Ascending aorta (tissue), 2 donors: ENCODE data around the gene OLFML2B. TPM values are rescaled to one million over a fixed set of nuclear protein-coding genes. Genes with fewer than 3 reads are reported as not detected.
"Not testable (repeated sequence)": the region's sequence is repeated elsewhere in the genome, so short reads cannot be mapped to it uniquely, and the experiment has no call there.

ENCODE experiments used
- DNase-seq, 2 donors: peaks; one replicate each; pipeline ENCODE4 v3.0.0-alpha.2; 2019; ENCODE audit warnings: low spot score in 2 of 2
- H3K27ac ChIP-seq, 2 donors: fragments of 200-600 bp; sonication (generic); one replicate each; pipeline ENCODE4 v1.5.1; 2016 to 2017; ENCODE audit warnings: mild to moderate bottlenecking in 1 of 2
- H3K27me3 ChIP-seq: fragments of 200-600 bp; sonication (generic); one replicate; pipeline ENCODE4 v1.5.1; 2017
- H3K36me3 ChIP-seq, 2 donors: fragments of 200-600 bp; sonication (generic); one replicate each; pipeline ENCODE4 v1.5.1; 2016
- H3K4me1 ChIP-seq, 2 donors: fragments of 200-600 bp; sonication (generic); one replicate each; pipeline ENCODE4 v1.5.1; 2016 to 2017; ENCODE audit warnings: mild to moderate bottlenecking in 1 of 2
- H3K4me3 ChIP-seq, 2 donors: fragments of 200-600 bp; sonication (generic); one replicate each; pipeline ENCODE4 v1.5.1; 2016 to 2017; ENCODE audit warnings: mild to moderate bottlenecking in 1 of 2
- H3K9me3 ChIP-seq, 2 donors: fragments of 200-600 bp; sonication (generic); one replicate each; pipeline ENCODE4 v1.5.1; 2016
- intact Hi-C: fragments of 100-400 bp; cut with DNase I; formaldehyde crosslinking; loops from one replicate; pipeline ENCODE4 v1.15.1; 2023
- total RNA-seq: library from RNA; depleted of rRNA; stranded (reverse); fragments of >200 nt; gene quantifications from one replicate; pipeline ENCODE4 v1.1.0, GENCODE V29; 2016
- TF ChIP-seq, protein P1 (sequence below), 3 experiments: fragments of 200-600 bp in 2 of 3; fragments of 450-650 bp in 1 of 3; sonication (generic) in 2 of 3; IDR thresholded peaks; one replicate each; pipeline ENCODE4 v1.5.1; 2016 to 2019; ENCODE audit warnings: antibody characterized with exemption in 3 of 3, mild to moderate bottlenecking in 1 of 3, moderate library complexity in 1 of 3

OLFML2B gene
- total RNA-seq, 1 donor from 2014 or later: 79.7 TPM

GRCh38 chr1:162059721-162060120 lies 36.1 kb upstream of the OLFML2B start:
- Histone ChIP-seq H3K27ac (no peak overlapping the region), H3K4me1 (no peaks in the 10 kb centered on the region), H3K9me3 (no peaks in the 10 kb centered on the region), H3K27me3 (no peaks in the 10 kb centered on the region), H3K4me3 (no peak overlapping the region), H3K36me3 (no peaks in the 10 kb centered on the region)
- no peak for DNase-seq
- TF ChIP-seq, protein P1, sequence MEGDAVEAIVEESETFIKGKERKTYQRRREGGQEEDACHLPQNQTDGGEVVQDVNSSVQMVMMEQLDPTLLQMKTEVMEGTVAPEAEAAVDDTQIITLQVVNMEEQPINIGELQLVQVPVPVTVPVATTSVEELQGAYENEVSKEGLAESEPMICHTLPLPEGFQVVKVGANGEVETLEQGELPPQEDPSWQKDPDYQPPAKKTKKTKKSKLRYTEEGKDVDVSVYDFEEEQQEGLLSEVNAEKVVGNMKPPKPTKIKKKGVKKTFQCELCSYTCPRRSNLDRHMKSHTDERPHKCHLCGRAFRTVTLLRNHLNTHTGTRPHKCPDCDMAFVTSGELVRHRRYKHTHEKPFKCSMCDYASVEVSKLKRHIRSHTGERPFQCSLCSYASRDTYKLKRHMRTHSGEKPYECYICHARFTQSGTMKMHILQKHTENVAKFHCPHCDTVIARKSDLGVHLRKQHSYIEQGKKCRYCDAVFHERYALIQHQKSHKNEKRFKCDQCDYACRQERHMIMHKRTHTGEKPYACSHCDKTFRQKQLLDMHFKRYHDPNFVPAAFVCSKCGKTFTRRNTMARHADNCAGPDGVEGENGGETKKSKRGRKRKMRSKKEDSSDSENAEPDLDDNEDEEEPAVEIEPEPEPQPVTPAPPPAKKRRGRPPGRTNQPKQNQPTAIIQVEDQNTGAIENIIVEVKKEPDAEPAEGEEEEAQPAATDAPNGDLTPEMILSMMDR (IDR thresholded peaks at IDR 0.05): no peak
- intact Hi-C loops: loop anchor here (10.0 kb wide), 1 partner anchor 435 kb away; the partner anchor contains the start of gene UHMK1

- Histone ChIP-seq H3K27me3 (no peaks in the 10 kb centered on the region), H3K27ac (no peak overlapping the region), H3K36me3 (no peaks in the 10 kb centered on the region), H3K4me3 (no peak overlapping the region), H3K9me3 (no peaks in the 10 kb centered on the region), H3K4me1 (no peaks in the 10 kb centered on the region)
- DNase-seq: no peak
- TF ChIP-seq, protein P1 (IDR thresholded peaks at IDR 0.05): no peak
- intact Hi-C loops: loop anchor here (1.0 to 10.0 kb wide), 3 partner anchors 220 to 438 kb away; partner anchors contain the start of gene UHMK1
Observed at GRCh38 chr1:162056579-162056978, 32.9 kb upstream of the OLFML2B start.

DNA sequence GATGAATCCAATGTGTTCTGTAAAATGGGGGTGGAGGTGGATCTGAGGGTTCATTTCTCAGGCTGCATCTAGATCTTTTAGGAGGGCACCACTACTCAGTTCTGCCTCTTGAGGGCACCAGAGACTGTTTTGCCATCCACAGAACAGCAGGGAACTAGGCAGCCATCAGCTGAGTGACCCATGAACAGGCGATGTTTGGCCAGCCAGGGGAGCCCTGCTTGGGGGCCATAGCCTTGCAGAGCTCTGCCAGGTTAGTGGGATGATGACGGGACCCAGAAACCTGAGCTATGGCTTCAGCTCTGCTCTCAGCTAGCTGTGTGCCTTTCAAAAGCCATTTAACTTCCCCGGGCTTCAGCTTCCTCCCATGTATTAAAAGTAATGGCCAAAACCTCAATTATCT lies 32.4 kb upstream of the OLFML2B start:
- DNase-seq: peak; percentile 27 to 82

GRCh38 chr1:162055062-162055461 lies 31.4 kb upstream of the OLFML2B start:
- intact Hi-C loops: loop anchor here (10.0 kb wide), 1 partner anchor 440 kb away; the partner anchor contains the start of gene UHMK1
- Histone ChIP-seq H3K4me1 (no peaks in the 10 kb centered on the region), H3K27ac (no peak overlapping the region), H3K4me3 (no peak overlapping the region), H3K27me3 (no peaks in the 10 kb centered on the region), H3K36me3 (no peaks in the 10 kb centered on the region), H3K9me3 (no peaks in the 10 kb centered on the region)
- DNase-seq: no peak
- TF ChIP-seq, protein P1 (IDR thresholded peaks at IDR 0.05): no peak

More for the DNA sequence above, 32.4 kb upstream of the OLFML2B start:
- H3K27ac ChIP-seq: no peak overlapping the region
- H3K27me3 ChIP-seq: no peaks in the 10 kb centered on the region
- H3K4me3 ChIP-seq: no peak overlapping the region
- no peaks in the 10 kb centered on the region for H3K4me1 ChIP-seq
- no peaks in the 10 kb centered on the region for H3K9me3 ChIP-seq
- intact Hi-C loops: loop anchor here (1.0 to 10.0 kb wide), 3 partner anchors 220 to 439 kb away; partner anchors contain the start of gene UHMK1
- H3K36me3 ChIP-seq: no peaks in the 10 kb centered on the region
- TF ChIP-seq, protein P1 (IDR thresholded peaks at IDR 0.05): peak; percentile 85 to 95 (median 87)

- not testable (repeated sequence) for H3K4me1 ChIP-seq, H3K36me3 ChIP-seq, H3K27me3 ChIP-seq, DNase-seq, H3K4me3 ChIP-seq, H3K27ac ChIP-seq, H3K9me3 ChIP-seq
- intact Hi-C loops: loop anchor here (10.0 kb wide), 1 partner anchor 441 kb away; the partner anchor contains the start of gene UHMK1
Observed at GRCh38 chr1:162053949-162054348, 30.3 kb upstream of the OLFML2B start.

GRCh38 chr1:162046921-162047320 lies 23.3 kb upstream of the OLFML2B start:
- no peaks in the 10 kb centered on the region for H3K9me3 ChIP-seq
- H3K4me3 ChIP-seq: no peak overlapping the region
- no peak for DNase-seq
- TF ChIP-seq, protein P1 (IDR thresholded peaks at IDR 0.05): no peak
- no peak overlapping the region for H3K27ac ChIP-seq
- no peaks in the 10 kb centered on the region for H3K36me3 ChIP-seq
- no peaks in the 10 kb centered on the region for H3K27me3 ChIP-seq
- intact Hi-C loops: no loop called here
- H3K4me1 ChIP-seq: no peaks in the 10 kb centered on the region
